Measurements from ENCODE around the gene SIL1. TPM values are rescaled to one million over a fixed set of nuclear protein-coding genes. Genes with fewer than 3 reads are reported as not detected.

The SIL1 gene
- total and polyA plus RNA-seq, 2 of the 8 experiments (the other 6 are each of a cell fraction or from before 2014, with no cell fraction given) = 8.3 to 12.8 TPM

DNA sequence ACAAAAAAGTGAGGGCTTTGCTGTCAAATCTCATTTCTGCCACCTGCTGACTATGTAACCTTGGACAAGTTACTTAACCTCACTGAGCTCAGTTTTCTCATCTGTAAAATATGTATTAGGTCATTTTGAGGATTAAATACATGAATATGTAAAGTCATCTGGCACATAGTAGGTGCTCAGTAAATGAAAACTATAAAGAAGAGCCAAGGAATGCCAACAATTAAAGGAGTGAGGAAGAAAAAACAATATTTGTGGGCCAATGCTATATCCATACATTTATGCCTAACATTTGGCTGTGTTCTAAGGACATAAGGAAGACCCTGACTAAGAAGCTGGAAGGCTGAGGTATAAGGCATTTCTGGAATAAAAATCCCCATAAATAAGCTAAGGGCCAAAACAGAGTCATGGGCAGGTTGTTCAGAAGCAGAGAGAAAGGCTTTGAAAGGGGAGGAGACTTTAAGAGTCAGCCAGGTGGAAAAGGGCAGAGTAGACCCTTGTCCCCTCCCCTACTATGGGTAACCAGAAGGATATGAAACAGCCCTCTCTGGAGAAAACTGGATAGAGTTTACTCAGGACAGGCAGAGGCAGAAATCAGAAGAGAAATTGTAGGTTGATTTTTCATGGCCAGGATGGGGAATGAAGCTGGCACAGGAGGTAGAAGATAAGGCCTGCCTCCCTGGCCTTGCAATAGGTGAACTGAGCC lies 47.6 kb upstream of the SIL1 start:
- Histone ChIP-seq H3K23me2 (ENCODE audit: low read depth, low read length) (no peaks in the 10 kb centered on the region), H4K5ac (ENCODE audit: insufficient read length, low read depth, low read length) (no peak overlapping the region), H2AK5ac (ENCODE audit: low read depth, low read length) (no peak overlapping the region), H3K9ac (replicated peaks in 1 of 4; ENCODE audit: extremely low read depth in 1 of 4, low read depth in 3 of 4, low read length in 3 of 4) (no peak overlapping the region), H3K36me3 (ENCODE audit: control insufficient read depth in 2 of 4, insufficient read depth in 4 of 4, low read length in 3 of 4) (no peaks in the 10 kb centered on the region), H3K18ac (ENCODE audit: extremely low read depth, low read length) (peak overlapping the region; percentile 60; the same call in 1 of the 2 replicates), H3K9me3 (ENCODE audit: insufficient read depth in 2 of 2, low read depth in 1 of 2, low read length in 1 of 2) (no peaks in the 10 kb centered on the region), H3K4me3 (ENCODE audit: extremely low read depth in 1 of 4, insufficient read depth in 2 of 4, low read depth in 3 of 4, low read length in 4 of 4) (no peak overlapping the region), H2BK5ac (ENCODE audit: low read depth, low read length) (no peak overlapping the region), H3K79me2 (ENCODE audit: control insufficient read depth in 1 of 2, insufficient read depth in 2 of 2, low read length in 2 of 2) (no peaks in the 10 kb centered on the region), H3K27me3 (replicated peaks in 1 of 4; ENCODE audit: control insufficient read depth in 3 of 4, extremely low read depth in 1 of 4, insufficient read depth in 3 of 4, low read length in 3 of 4) (no peaks in the 10 kb centered on the region), H3K56ac (replicated peaks; ENCODE audit: insufficient read length, low read depth, low read length) (no peak overlapping the region), H2BK12ac (ENCODE audit: low read depth, low read length) (no peak overlapping the region; the same call in 1 of the 2 replicates), H4K91ac (replicated peaks; ENCODE audit: insufficient read length, low read length) (no peak overlapping the region), H2BK15ac (ENCODE audit: low read length) (no peak overlapping the region), H2AFZ (ENCODE audit: low read length) (peak overlapping the region; percentile 51), H3K4me2 (ENCODE audit: insufficient read depth in 1 of 2, low read depth in 2 of 2, low read length in 2 of 2) (no peak overlapping the region), H3K4ac (replicated peaks; ENCODE audit: insufficient read length, low read depth, low read length) (no peak overlapping the region), H3K14ac (ENCODE audit: insufficient read length) (no peak overlapping the region), H3K27ac (ENCODE audit: low read depth, low read length) (no peak overlapping the region), H4K20me1 (replicated peaks in 1 of 2; ENCODE audit: control insufficient read depth in 1 of 2, insufficient read depth in 2 of 2, low read length in 2 of 2) (no peaks in the 10 kb centered on the region), H3K4me1 (replicated peaks in 1 of 4; ENCODE audit: control insufficient read depth in 3 of 4, insufficient read depth in 4 of 4, low read length in 3 of 4) (peaks cover 0 to 3% (median 0%) of the 10 kb centered on the region in 4 experiments; a peak in 2 of 7 replicates), H2BK20ac (ENCODE audit: low read length) (no peak overlapping the region), H2BK120ac (replicated peaks; ENCODE audit: low read depth, low read length) (no peak overlapping the region), H3K79me1 (ENCODE audit: low read depth, low read length) (no peaks in the 10 kb centered on the region), H3K23ac (ENCODE audit: insufficient read length) (no peak overlapping the region), H4K8ac (ENCODE audit: extremely low read depth, insufficient read depth, low read length) (no peak overlapping the region)
- no peak for DNase-seq (ENCODE audit: low read depth in 1 of 2, low spot score in 2 of 2)
- ChIA-PET POLR2A (ENCODE audit: partially characterized antibody) (interaction anchor here (0.6 to 0.9 kb wide), 3 partner anchors 32 to 123 kb away, joined by 3 to 5 read pairs (median 3); no protein-coding TSS in a partner anchor), CTCF (ENCODE audit: partially characterized antibody) (interaction anchor here (0.8 to 2.3 kb wide), 11 partner anchors 11 to 635 kb away, joined by 3 to 13 read pairs (median 3); no protein-coding TSS in a partner anchor)
- no peak for FAIRE-seq
- TF ChIP-seq KDM5A (IDR thresholded peaks at IDR 0.05; ENCODE audit: low read length) (no peak), TEAD4 (IDR thresholded peaks at IDR 0.05; ENCODE audit: low read depth, low read length) (no peak), POLR2A (IDR thresholded peaks at IDR 0.05; ENCODE audit: control extremely low read depth in 1 of 2, low read depth in 2 of 2, low read length in 2 of 2) (no peak), EP300 (IDR thresholded peaks at IDR 0.05; ENCODE audit: borderline replicate concordance in 1 of 2, low read depth in 2 of 2, low read length in 2 of 2) (no peak), RFX5 (IDR thresholded peaks at IDR 0.05; ENCODE audit: borderline replicate concordance, low read depth, low read length) (no peak), BRCA1 (IDR thresholded peaks at IDR 0.05; ENCODE audit: low read depth, low read length) (no peak), FOSL1 (IDR thresholded peaks at IDR 0.05; ENCODE audit: insufficient read depth, low read depth, low read length) (no peak), CHD2 (IDR thresholded peaks at IDR 0.05; ENCODE audit: low read length) (no peak), CTBP2 (IDR thresholded peaks at IDR 0.05; ENCODE audit: borderline replicate concordance, insufficient read depth, insufficient read length, low read length) (no peak), KDM4A (IDR thresholded peaks at IDR 0.05; ENCODE audit: low read depth, low read length, severe bottlenecking) (no peak), SP2 (IDR thresholded peaks at IDR 0.05; ENCODE audit: low read length) (no peak), TBP (IDR thresholded peaks at IDR 0.05; ENCODE audit: low read depth, low read length) (no peak), TAF1 (IDR thresholded peaks at IDR 0.05; ENCODE audit: low read depth, low read length) (no peak), NRF1 (IDR thresholded peaks at IDR 0.05; ENCODE audit: low read depth, low read length) (no peak)
